Right lobe of liver (tissue), 4 donors: ENCODE measurements around the gene FAM177A1.

Source experiments
- POLR2A ChIP-seq: fragments of 450-650 bp; IDR thresholded peaks from one replicate; pipeline ENCODE4 v1.6.1; 2017; ENCODE audit warnings: antibody characterized with exemption, mild to moderate bottlenecking
- TF ChIP-seq, protein P1 (sequence below), 4 donors: fragments of 200-600 bp in 3 of 4; fragments of 450-650 bp in 1 of 4; IDR thresholded peaks; one replicate each; pipeline versions ENCODE4 v1.5.1 to v1.8.0; 2016 to 2022; ENCODE audit warnings: antibody characterized with exemption in 4 of 4, mild to moderate bottlenecking in 2 of 4
- donor health status: DM: no; HTN: no; CAD: no.
- donor health status: DM: no; HTN: no; CAD: no.
- donor health status: DM: no; HTN: yes; CAD: no.

DNA sequence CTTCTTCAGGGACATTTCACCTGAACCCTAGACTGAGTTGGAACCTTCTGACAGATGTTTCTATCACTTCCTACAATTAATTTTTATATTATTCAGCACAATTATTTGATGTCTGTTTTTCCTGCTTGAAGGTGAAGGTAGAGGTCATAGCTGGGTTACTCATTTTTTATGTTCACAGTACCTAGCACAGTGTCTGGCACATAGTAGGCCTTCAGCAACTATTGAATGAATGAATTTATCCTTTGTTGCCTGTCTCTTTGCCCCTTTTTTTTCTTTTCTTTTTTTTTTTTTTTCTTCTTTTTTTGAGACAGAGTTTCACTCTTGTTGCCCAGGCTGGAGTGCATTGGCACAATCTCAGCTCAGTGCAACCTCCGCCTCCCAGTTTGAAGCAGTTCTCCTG is 29.5 kb upstream of the FAM177A1 start:
- TF ChIP-seq, protein P1, sequence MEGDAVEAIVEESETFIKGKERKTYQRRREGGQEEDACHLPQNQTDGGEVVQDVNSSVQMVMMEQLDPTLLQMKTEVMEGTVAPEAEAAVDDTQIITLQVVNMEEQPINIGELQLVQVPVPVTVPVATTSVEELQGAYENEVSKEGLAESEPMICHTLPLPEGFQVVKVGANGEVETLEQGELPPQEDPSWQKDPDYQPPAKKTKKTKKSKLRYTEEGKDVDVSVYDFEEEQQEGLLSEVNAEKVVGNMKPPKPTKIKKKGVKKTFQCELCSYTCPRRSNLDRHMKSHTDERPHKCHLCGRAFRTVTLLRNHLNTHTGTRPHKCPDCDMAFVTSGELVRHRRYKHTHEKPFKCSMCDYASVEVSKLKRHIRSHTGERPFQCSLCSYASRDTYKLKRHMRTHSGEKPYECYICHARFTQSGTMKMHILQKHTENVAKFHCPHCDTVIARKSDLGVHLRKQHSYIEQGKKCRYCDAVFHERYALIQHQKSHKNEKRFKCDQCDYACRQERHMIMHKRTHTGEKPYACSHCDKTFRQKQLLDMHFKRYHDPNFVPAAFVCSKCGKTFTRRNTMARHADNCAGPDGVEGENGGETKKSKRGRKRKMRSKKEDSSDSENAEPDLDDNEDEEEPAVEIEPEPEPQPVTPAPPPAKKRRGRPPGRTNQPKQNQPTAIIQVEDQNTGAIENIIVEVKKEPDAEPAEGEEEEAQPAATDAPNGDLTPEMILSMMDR (IDR thresholded peaks at IDR 0.05) = no peak
- no peak for TF ChIP-seq POLR2A
